ENCODE measurements around the gene IQGAP2.

IQGAP2 gene

DNA sequence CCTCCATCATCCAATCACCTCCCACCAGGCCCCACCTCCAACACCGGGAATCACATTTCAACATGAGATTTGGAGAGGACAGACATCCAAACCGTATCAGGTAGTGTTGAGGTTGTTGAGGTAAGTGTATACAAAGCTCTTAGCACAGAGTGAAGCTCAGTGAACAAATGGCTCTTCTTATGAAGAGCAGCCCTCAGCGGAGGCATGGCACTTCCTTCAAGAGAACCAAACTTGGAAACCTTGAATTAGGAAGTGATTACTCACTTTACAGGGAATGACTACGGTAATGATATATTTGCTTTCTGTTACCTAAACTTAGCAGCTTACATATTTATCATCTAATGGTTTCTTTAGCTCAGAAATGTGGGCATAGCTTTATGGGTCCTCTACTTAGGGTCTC lies 92.8 kb downstream of the IQGAP2 start:
- Histone ChIP-seq H3K27me3 (ENCODE audit: low read length) (no peaks in the 10 kb centered on the region), H2AFZ (ENCODE audit: low read depth, low read length, severe bottlenecking) (no peak overlapping the region), H3K27ac (ENCODE audit: low read depth, low read length) (no peak overlapping the region), H3F3A (ENCODE audit: insufficient read depth) (no peaks in the 10 kb centered on the region), H3K4me2 (ENCODE audit: low read depth, low read length, poor library complexity, severe bottlenecking) (no peak overlapping the region), H3K36me3 (ENCODE audit: low read length) (no peaks in the 10 kb centered on the region), H3K9me3 (ENCODE audit: insufficient read depth, low read length) (no peaks in the 10 kb centered on the region), H4K20me1 (ENCODE audit: low read depth, low read length) (no peaks in the 10 kb centered on the region), H3K4me3 (ENCODE audit: insufficient read depth, low read length, poor library complexity, severe bottlenecking) (no peak overlapping the region), H3K79me2 (ENCODE audit: insufficient read depth, low read length) (no peaks in the 10 kb centered on the region), H3K9me2 (replicated peaks; ENCODE audit: insufficient read depth, low read length) (no peaks in the 10 kb centered on the region), H3K9ac (ENCODE audit: low read length) (no peak overlapping the region)
- no peak for TF ChIP-seq EZH2phosphoT487 (conservative IDR thresholded peaks at IDR 0.05; ENCODE audit: low read length)
- TF ChIP-seq, protein P1, sequence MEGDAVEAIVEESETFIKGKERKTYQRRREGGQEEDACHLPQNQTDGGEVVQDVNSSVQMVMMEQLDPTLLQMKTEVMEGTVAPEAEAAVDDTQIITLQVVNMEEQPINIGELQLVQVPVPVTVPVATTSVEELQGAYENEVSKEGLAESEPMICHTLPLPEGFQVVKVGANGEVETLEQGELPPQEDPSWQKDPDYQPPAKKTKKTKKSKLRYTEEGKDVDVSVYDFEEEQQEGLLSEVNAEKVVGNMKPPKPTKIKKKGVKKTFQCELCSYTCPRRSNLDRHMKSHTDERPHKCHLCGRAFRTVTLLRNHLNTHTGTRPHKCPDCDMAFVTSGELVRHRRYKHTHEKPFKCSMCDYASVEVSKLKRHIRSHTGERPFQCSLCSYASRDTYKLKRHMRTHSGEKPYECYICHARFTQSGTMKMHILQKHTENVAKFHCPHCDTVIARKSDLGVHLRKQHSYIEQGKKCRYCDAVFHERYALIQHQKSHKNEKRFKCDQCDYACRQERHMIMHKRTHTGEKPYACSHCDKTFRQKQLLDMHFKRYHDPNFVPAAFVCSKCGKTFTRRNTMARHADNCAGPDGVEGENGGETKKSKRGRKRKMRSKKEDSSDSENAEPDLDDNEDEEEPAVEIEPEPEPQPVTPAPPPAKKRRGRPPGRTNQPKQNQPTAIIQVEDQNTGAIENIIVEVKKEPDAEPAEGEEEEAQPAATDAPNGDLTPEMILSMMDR (IDR thresholded peaks at IDR 0.05; ENCODE audit: insufficient read depth, low read length, poor library complexity, severe bottlenecking), result no peak

DNA sequence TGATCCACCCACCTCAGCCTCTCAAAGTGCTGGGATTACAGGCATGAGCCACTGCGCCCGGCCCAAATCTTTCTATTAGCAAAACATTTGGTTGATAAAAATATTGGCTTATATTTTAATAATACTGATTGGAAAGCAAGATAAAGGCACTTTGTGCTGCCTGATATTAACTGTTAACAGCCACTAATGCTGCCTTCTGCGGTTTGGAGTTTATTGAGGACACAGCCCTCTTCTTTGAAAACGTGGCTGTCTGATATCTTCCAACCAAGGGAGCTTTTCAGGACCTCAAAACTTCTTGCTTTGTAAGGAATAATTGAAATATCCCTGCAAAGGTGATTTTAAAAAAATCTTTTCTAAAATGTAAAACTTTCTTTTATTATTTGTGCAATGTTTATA lies 94.0 kb downstream of the IQGAP2 start:
- Histone ChIP-seq H3K9me3 (ENCODE audit: insufficient read depth, low read length) (no peaks in the 10 kb centered on the region), H4K20me1 (ENCODE audit: low read depth, low read length) (no peaks in the 10 kb centered on the region), H3K27me3 (ENCODE audit: low read length) (no peaks in the 10 kb centered on the region), H3K4me3 (ENCODE audit: insufficient read depth, low read length, poor library complexity, severe bottlenecking) (no peak overlapping the region), H3K79me2 (ENCODE audit: insufficient read depth, low read length) (no peaks in the 10 kb centered on the region), H3K36me3 (ENCODE audit: low read length) (no peaks in the 10 kb centered on the region), H3K9me2 (replicated peaks; ENCODE audit: insufficient read depth, low read length) (no peaks in the 10 kb centered on the region), H3F3A (ENCODE audit: insufficient read depth) (no peaks in the 10 kb centered on the region), H3K4me2 (ENCODE audit: low read depth, low read length, poor library complexity, severe bottlenecking) (no peak overlapping the region), H3K9ac (ENCODE audit: low read length) (no peak overlapping the region), H2AFZ (ENCODE audit: low read depth, low read length, severe bottlenecking) (no peak overlapping the region), H3K27ac (ENCODE audit: low read depth, low read length) (no peak overlapping the region)
- TF ChIP-seq, protein P1 (IDR thresholded peaks at IDR 0.05; ENCODE audit: insufficient read depth, low read length, poor library complexity, severe bottlenecking), result no peak
- TF ChIP-seq EZH2phosphoT487 (conservative IDR thresholded peaks at IDR 0.05; ENCODE audit: low read length), result no peak

DNA sequence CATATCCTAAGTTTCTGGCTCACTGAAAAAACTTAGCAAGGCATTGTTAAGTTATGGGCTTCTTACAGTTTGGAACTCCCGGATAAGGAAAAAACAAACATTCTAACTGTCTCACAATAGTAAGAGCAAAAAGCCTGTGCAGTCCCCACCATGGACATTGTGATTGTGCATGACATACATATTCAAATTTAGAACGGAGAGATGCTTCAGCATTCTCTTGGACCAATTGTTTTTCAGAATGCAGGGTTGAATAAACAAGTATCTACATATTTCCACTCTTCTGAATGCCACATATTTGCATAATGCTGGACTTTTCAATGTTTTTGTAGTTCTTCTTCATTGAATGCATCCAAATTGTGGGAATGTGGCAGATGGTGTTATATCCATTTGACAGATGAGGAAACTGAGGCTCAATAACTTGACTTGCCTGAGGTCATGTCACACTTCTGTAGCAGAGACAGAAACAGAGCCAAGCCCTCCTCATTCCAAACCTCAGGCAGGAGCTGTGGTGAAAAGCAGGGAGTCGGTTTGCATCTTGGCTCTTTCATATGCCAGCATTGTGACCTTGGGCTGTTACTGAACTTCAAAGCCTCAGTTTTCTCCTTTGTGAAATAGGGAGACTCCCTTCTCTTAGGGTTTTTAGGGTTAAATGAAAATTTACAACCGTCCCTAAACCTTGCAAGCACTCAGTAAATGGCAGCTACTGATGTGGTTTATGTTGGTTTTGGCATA lies 95.1 kb downstream of the IQGAP2 start:
- Histone ChIP-seq H3K4me2 (ENCODE audit: low read depth, low read length, poor library complexity, severe bottlenecking) (no peak overlapping the region), H3K9ac (ENCODE audit: low read length) (no peak overlapping the region)

More for the DNA sequence above, 95.1 kb downstream of the IQGAP2 start:
- H3K9me2 ChIP-seq (replicated peaks; ENCODE audit: insufficient read depth, low read length), result no peaks in the 10 kb centered on the region
- H3K27ac ChIP-seq (ENCODE audit: low read depth, low read length), result no peak overlapping the region
- no peaks in the 10 kb centered on the region for H3K27me3 ChIP-seq (ENCODE audit: low read length)
- no peaks in the 10 kb centered on the region for H3K36me3 ChIP-seq (ENCODE audit: low read length)
- H3K4me3 ChIP-seq (ENCODE audit: insufficient read depth, low read length, poor library complexity, severe bottlenecking), result no peak overlapping the region
- no peaks in the 10 kb centered on the region for H3K79me2 ChIP-seq (ENCODE audit: insufficient read depth, low read length)
- H3K9me3 ChIP-seq (ENCODE audit: insufficient read depth, low read length), result no peaks in the 10 kb centered on the region
- no peak for TF ChIP-seq EZH2phosphoT487 (conservative IDR thresholded peaks at IDR 0.05; ENCODE audit: low read length)
- TF ChIP-seq, protein P1 (IDR thresholded peaks at IDR 0.05; ENCODE audit: insufficient read depth, low read length, poor library complexity, severe bottlenecking), result no peak
- no peak overlapping the region for H2AFZ ChIP-seq (ENCODE audit: low read depth, low read length, severe bottlenecking)
- H4K20me1 ChIP-seq (ENCODE audit: low read depth, low read length), result no peaks in the 10 kb centered on the region
- no peaks in the 10 kb centered on the region for H3F3A ChIP-seq (ENCODE audit: insufficient read depth)

Data from SU-DHL-6 (cell line).